WTC11 (cell line): ENCODE results near the gene SRSF4. TPM values are rescaled to one million over a fixed set of nuclear protein-coding genes. Genes with fewer than 3 reads are reported as not detected.

Experiments used
- ATAC-seq: fragments of 200-7000 bp; cut with Tn5 transposase; 2 replicates; pipeline ENCODE4 v1.10.0; 2021; ENCODE audit warnings: mild to moderate bottlenecking, moderate library complexity
- CTCF ChIA-PET: fragments of 300-600 bp; sonication (Branson Sonifier 250); formaldehyde crosslinking; loops from one replicate; lab custom pipeline; 2021; ENCODE audit warnings: antibody characterized with exemption; lab: Charles Lee
- POLR2A ChIA-PET: fragments of 350-600 bp; sonication (Branson Sonifier 250); formaldehyde crosslinking; loops from one replicate; lab custom pipeline; 2021; ENCODE audit warnings: antibody characterized with exemption; lab: Charles Lee
- DNase-seq: peaks from one replicate; pipeline ENCODE4 v3.0.0; 2021; ENCODE audit warnings: low spot score
- H3K27ac Mint-ChIP-seq: 2 replicates; pipeline ENCODE4 v1.8.0; 2021; ENCODE audit warnings: mixed read lengths
- H3K27me3 Mint-ChIP-seq: 2 replicates; pipeline ENCODE4 v1.8.0; 2021; ENCODE audit warnings: low read depth, mild to moderate bottlenecking, moderate library complexity, mixed read lengths
- H3K36me3 Mint-ChIP-seq: 2 replicates; pipeline ENCODE4 v1.8.0; 2021; ENCODE audit warnings: mixed read lengths
- H3K4me1 Mint-ChIP-seq: 2 replicates; pipeline ENCODE4 v1.8.0; 2022; ENCODE audit warnings: mixed read lengths
- H3K4me3 Mint-ChIP-seq: 2 replicates; pipeline ENCODE4 v1.8.0; 2021; ENCODE audit warnings: mild to moderate bottlenecking, moderate library complexity, mixed read lengths
- H3K9me3 Mint-ChIP-seq: 2 replicates; pipeline ENCODE4 v1.8.0; 2021; ENCODE audit warnings: mixed read lengths
- AR ChIP-seq: fragments of 250-450 bp; sonication (Bioruptor Pico); IDR thresholded peaks from 2 replicates; pipeline ENCODE4 v1.9.0; 2021; ENCODE audit warnings: mild to moderate bottlenecking
- CREB1 ChIP-seq: sonication (generic); formaldehyde crosslinking; IDR thresholded peaks from 2 replicates; pipeline ENCODE4 v1.8.0; 2023; ENCODE audit warnings: mild to moderate bottlenecking, missing genetic modification reagents
- ELF4 ChIP-seq: sonication (generic); formaldehyde crosslinking; IDR thresholded peaks from 2 replicates; pipeline ENCODE4 v1.8.1; 2022; ENCODE audit warnings: low read depth, mild to moderate bottlenecking, moderate library complexity, missing genetic modification reagents
- EMX1 ChIP-seq: fragments of 250-450 bp; sonication (Bioruptor Pico); IDR thresholded peaks from 2 replicates; pipeline ENCODE4 v1.8.0; 2021; ENCODE audit warnings: mild to moderate bottlenecking
- ERG ChIP-seq: fragments of 250-450 bp; sonication (Bioruptor Pico); IDR thresholded peaks from 2 replicates; pipeline ENCODE4 v1.8.0; 2021; ENCODE audit warnings: mild to moderate bottlenecking
- ETV6 ChIP-seq: sonication (generic); formaldehyde crosslinking; IDR thresholded peaks from 2 replicates; pipeline ENCODE4 v1.8.1; 2022; ENCODE audit warnings: mild to moderate bottlenecking, missing genetic modification reagents
- FOXP1 ChIP-seq: sonication (generic); formaldehyde crosslinking; IDR thresholded peaks from 2 replicates; pipeline ENCODE4 v1.8.0; 2022; ENCODE audit warnings: missing genetic modification reagents, mild to moderate bottlenecking, moderate library complexity, borderline replicate concordance
- GRHL2 ChIP-seq: fragments of 250-450 bp; sonication (Bioruptor Pico); IDR thresholded peaks from 2 replicates; pipeline ENCODE4 v1.8.0; 2022; ENCODE audit warnings: mild to moderate bottlenecking, moderate library complexity; ENCODE audit not compliant: insufficient replicate concordance, severe bottlenecking
- HMGXB4 ChIP-seq: sonication (generic); formaldehyde crosslinking; IDR thresholded peaks from 2 replicates; pipeline ENCODE4 v1.8.1; 2023; ENCODE audit warnings: mild to moderate bottlenecking, moderate library complexity, missing genetic modification reagents
- JAZF1 ChIP-seq: fragments of 250-450 bp; sonication (Bioruptor Pico); IDR thresholded peaks from 2 replicates; pipeline ENCODE4 v1.9.0; 2021; ENCODE audit warnings: moderate library complexity, mild to moderate bottlenecking, inconsistent platforms
- MAX ChIP-seq: sonication (generic); formaldehyde crosslinking; IDR thresholded peaks from 2 replicates; pipeline ENCODE4 v1.8.0; 2022; ENCODE audit warnings: mild to moderate bottlenecking, missing genetic modification reagents
- MLX ChIP-seq: sonication (generic); formaldehyde crosslinking; IDR thresholded peaks from 2 replicates; pipeline ENCODE4 v1.8.1; 2023; ENCODE audit warnings: mild to moderate bottlenecking, missing genetic modification reagents, moderate library complexity
- MXD4 ChIP-seq: fragments of 250-450 bp; sonication (Bioruptor Pico); IDR thresholded peaks from 2 replicates; pipeline ENCODE4 v1.8.0; 2021; ENCODE audit warnings: mild to moderate bottlenecking, moderate library complexity, borderline replicate concordance
- MYBL2 ChIP-seq: sonication (generic); formaldehyde crosslinking; IDR thresholded peaks from 2 replicates; pipeline ENCODE4 v1.8.1; 2023; ENCODE audit warnings: mild to moderate bottlenecking, moderate library complexity, missing genetic modification reagents
- NFATC4 ChIP-seq: fragments of 250-450 bp; sonication (Bioruptor Pico); IDR thresholded peaks from 2 replicates; pipeline ENCODE4 v1.9.0; 2021; ENCODE audit warnings: mild to moderate bottlenecking
- PRDM15 ChIP-seq: sonication (generic); formaldehyde crosslinking; IDR thresholded peaks from 2 replicates; pipeline ENCODE4 v1.8.0; 2022; ENCODE audit warnings: missing genetic modification reagents
- SMAD3 ChIP-seq: sonication (generic); formaldehyde crosslinking; IDR thresholded peaks from 2 replicates; pipeline ENCODE4 v1.8.0; 2022; ENCODE audit warnings: missing genetic modification reagents, mild to moderate bottlenecking, borderline replicate concordance
- TEAD1 ChIP-seq: sonication (generic); formaldehyde crosslinking; IDR thresholded peaks from 2 replicates; pipeline ENCODE4 v1.8.0; 2022; ENCODE audit warnings: mild to moderate bottlenecking, missing genetic modification reagents
- TEAD4 ChIP-seq: sonication (generic); formaldehyde crosslinking; IDR thresholded peaks from 2 replicates; pipeline ENCODE4 v1.8.0; 2022; ENCODE audit warnings: mild to moderate bottlenecking, missing genetic modification reagents
- ZNF138 ChIP-seq: sonication (generic); formaldehyde crosslinking; conservative IDR thresholded peaks from 2 replicates; pipeline ENCODE4 v1.8.1; 2022; ENCODE audit warnings: mild to moderate bottlenecking, moderate library complexity, missing genetic modification reagents
- ZNF263 ChIP-seq: sonication (generic); formaldehyde crosslinking; IDR thresholded peaks from 2 replicates; pipeline ENCODE4 v1.8.1; 2022; ENCODE audit warnings: low read depth, mild to moderate bottlenecking, moderate library complexity, missing genetic modification reagents
- ZNF281 ChIP-seq: sonication (generic); formaldehyde crosslinking; IDR thresholded peaks from 2 replicates; pipeline ENCODE4 v1.8.0; 2023; ENCODE audit warnings: mild to moderate bottlenecking, missing genetic modification reagents
- ZNF416 ChIP-seq: fragments of 250-450 bp; sonication (Bioruptor Pico); IDR thresholded peaks from 2 replicates; pipeline ENCODE4 v1.9.0; 2021; ENCODE audit warnings: mild to moderate bottlenecking, inconsistent platforms
- ZNF671 ChIP-seq: fragments of 250-450 bp; sonication (Bioruptor Pico); IDR thresholded peaks from 2 replicates; pipeline ENCODE4 v1.8.0; 2021; ENCODE audit warnings: mild to moderate bottlenecking
- total RNA-seq: library from RNA; stranded (reverse); gene quantifications from 3 replicates; pipeline ENCODE4 v1.2.3, GENCODE V29; 2021

The SRSF4 gene
- total RNA-seq, 1 experiment from 2014 or later, result 99.9 TPM

- POLR2A ChIA-PET, result interaction anchor here (0.6 to 2.3 kb wide), 5 partner anchors 8 to 385 kb away, joined by 3 to 8 read pairs (median 5); partner anchors contain the start of genes SRSF4 and YTHDF2
- CTCF ChIA-PET, result interaction anchor here (0.6 to 6.3 kb wide), 16 partner anchors 8 to 337 kb away, joined by 3 to 45 read pairs (median 5); partner anchors contain the start of gene SRSF4
- DNase-seq (peak; percentile 87), ATAC-seq (peak; percentile 33)
- H3K36me3 Mint-ChIP-seq, result no peaks in the 10 kb centered on the region
- H3K27ac Mint-ChIP-seq, result no peak overlapping the region
- H3K9me3 Mint-ChIP-seq, result no peaks in the 10 kb centered on the region
- peaks cover 23% of the 10 kb centered on the region for H3K27me3 Mint-ChIP-seq
- H3K4me3 Mint-ChIP-seq, result peak overlapping the region; percentile 45
- peaks cover 18% of the 10 kb centered on the region for H3K4me1 Mint-ChIP-seq
- TF ChIP-seq ZNF671 (CRISPR knock-in tag) (no peak), ETV6 (CRISPR knock-in tag) (no peak; the same call in 1 of the 2 replicates), ZNF281 (CRISPR knock-in tag) (no peak), CREB1 (no peak), JAZF1 (CRISPR knock-in tag) (no peak), FOXP1 (CRISPR knock-in tag) (peak; percentile 54; the same call in 1 of the 2 replicates), EMX1 (CRISPR knock-in tag) (0 out of 2 replicates have a peak, but pooled peaks have one; percentile 45), SMAD3 (no peak), MYBL2 (CRISPR knock-in tag) (no peak), NFATC4 (CRISPR knock-in tag) (no peak), TEAD4 (CRISPR knock-in tag) (no peak), MLX (CRISPR knock-in tag) (0 out of 2 replicates have a peak, but pooled peaks have one; percentile 16), ELF4 (CRISPR knock-in tag) (0 out of 2 replicates have a peak, but pooled peaks have one; percentile 44), HMGXB4 (CRISPR knock-in tag) (peak; percentile 97), GRHL2 (CRISPR knock-in tag) (no peak), MAX (CRISPR knock-in tag) (peak; percentile 28; the same call in 1 of the 2 replicates), TEAD1 (CRISPR knock-in tag) (no peak), ZNF416 (no peak), ERG (CRISPR knock-in tag) (no peak), ZNF263 (no peak), ZNF138 (CRISPR knock-in tag) (no peak), PRDM15 (no peak), MXD4 (CRISPR knock-in tag) (no peak), AR (CRISPR knock-in tag) (no peak)
Measured at GRCh38 chr1:29120947-29121485, 60.7 kb downstream of the SRSF4 start.
